K562 (cell line): ENCODE data around the gene CDCP2. TPM values are rescaled to one million over a fixed set of nuclear protein-coding genes. Genes with fewer than 3 reads are reported as not detected.

ENCODE experiments used
- ATAC-seq: fragments of 200-7000 bp; cut with Tn5 transposase; 3 replicates; pipeline ENCODE4 v1.9.1; 2020; ENCODE audit warnings: moderate library complexity
- BruUV-seq: library from RNA; stranded (reverse); fragments of 400-500 nt; replicated peaks from 2 replicates; lab custom pipeline; 2021; lab: Mats Ljungman, UMichigan
- CTCF ChIA-PET: fragments of 300-600 bp; formaldehyde crosslinking; extraction: SDS; loops from one replicate; lab custom pipeline; 2021; ENCODE audit warnings: low intra/inter-chr PET ratio; lab: Yijun Ruan, JAX
- POLR2A ChIA-PET: fragments of 300-600, 350-650 bp; sonication (Branson Sonifier 250); formaldehyde crosslinking; extraction: SDS; loops from one replicate; lab custom pipeline; 2021; ENCODE audit warnings: antibody characterized with exemption, inconsistent platforms; lab: Yijun Ruan, JAX
- DNase-seq, 4 experiments: peaks; one replicate each; pipeline versions ENCODE4 v3.0.0 to v3.0.0-alpha.2; 2011 to 2018; ENCODE audit warnings: low spot score in 3 of 4, mixed read lengths in 3 of 4; ENCODE audit errors: extremely low read depth in 1 of 4
- FAIRE-seq: peaks from 2 replicates; lab custom pipeline; 2011; peaks lifted over from hg19 to GRCh38; lab: Jason Lieb, UNC
- H2AFZ ChIP-seq: 2 replicates; pipeline ENCODE4 v1.6.0; 2011; ENCODE audit warnings: low read depth, low read length, control low read depth, inconsistent platforms
- H3K27ac ChIP-seq: fragments of 200-600 bp; 3 replicates; pipeline ENCODE4 v1.8.0; 2011; ENCODE audit warnings: low read depth, mild to moderate bottlenecking, control low read depth, inconsistent platforms, low read length, moderate library complexity, mixed read lengths; ENCODE audit errors: extremely low read depth
- H3K27me3 ChIP-seq, 2 experiments: fragments of 300-600 bp in 1 of 2; 2 replicates in 1 of 2; 3 replicates in 1 of 2; pipeline versions ENCODE4 v1.6.0 to v1.8.0; 2011; ENCODE audit warnings: inconsistent platforms in 2 of 2, low read length in 2 of 2, mild to moderate bottlenecking in 1 of 2, mixed read lengths in 1 of 2, moderate library complexity in 1 of 2; ENCODE audit not compliant: control insufficient read depth in 2 of 2, insufficient read depth in 2 of 2
- H3K36me3 ChIP-seq: fragments of 300-600 bp; 3 replicates; pipeline ENCODE4 v1.8.0; 2011; ENCODE audit warnings: mild to moderate bottlenecking, low read length, inconsistent platforms; ENCODE audit not compliant: control insufficient read depth, insufficient read depth
- H3K4me1 ChIP-seq, 2 experiments: fragments of 200-600 bp in 1 of 2; replicated peaks in 1 of 2; 2 replicates in 1 of 2; 3 replicates in 1 of 2; pipeline versions ENCODE4 v1.5.1 to v1.8.0; 2011; ENCODE audit warnings: inconsistent platforms in 2 of 2, low read length in 2 of 2, mild to moderate bottlenecking in 1 of 2, mixed read lengths in 1 of 2, moderate library complexity in 1 of 2; ENCODE audit not compliant: control insufficient read depth in 2 of 2, insufficient read depth in 2 of 2
- H3K4me2 ChIP-seq: 2 replicates; pipeline ENCODE4 v1.6.1; 2011; ENCODE audit warnings: low read length, control low read depth, inconsistent platforms, mixed read lengths; ENCODE audit not compliant: insufficient read depth
- H3K4me3 ChIP-seq: fragments of 200-600 bp; sonication (generic), shearing (Covaris generic); 2 replicates; pipeline ENCODE4 v1.5.1; 2016; ENCODE audit warnings: control low read depth, inconsistent platforms
- H3K79me2 ChIP-seq: fragments of 200-600 bp; 3 replicates; pipeline ENCODE4 v1.8.0; 2011; ENCODE audit warnings: low read length, inconsistent platforms; ENCODE audit not compliant: control insufficient read depth, insufficient read depth
- H3K9ac ChIP-seq, 2 experiments: 2 replicates each; pipeline versions ENCODE4 v1.6.0 to v1.6.1; 2011; ENCODE audit warnings: low read depth in 2 of 2, low read length in 2 of 2, control low read depth in 1 of 2, inconsistent platforms in 1 of 2, mild to moderate bottlenecking in 1 of 2, mixed read lengths in 1 of 2; ENCODE audit not compliant: insufficient read depth in 1 of 2
- H3K9me1 ChIP-seq: one replicate; pipeline ENCODE4 v1.6.0; 2011; ENCODE audit warnings: inconsistent platforms, mild to moderate bottlenecking, low read length, moderate library complexity; ENCODE audit not compliant: control insufficient read depth, insufficient read depth
- H3K9me3 ChIP-seq: replicated peaks from 2 replicates; pipeline ENCODE4 v1.5.1; 2011; ENCODE audit warnings: low read depth, low read length, inconsistent platforms; ENCODE audit not compliant: control insufficient read depth, insufficient read depth
- H4K20me1 ChIP-seq: replicated peaks from 2 replicates; pipeline ENCODE4 v1.6.1; 2011; ENCODE audit warnings: low read length, inconsistent platforms, mixed read lengths; ENCODE audit not compliant: control insufficient read depth, insufficient read depth
- FOXK1 ChIP-seq: sonication (generic); formaldehyde crosslinking; IDR thresholded peaks from 2 replicates; pipeline ENCODE4 v1.8.0; 2022; ENCODE audit warnings: missing genetic modification reagents, mild to moderate bottlenecking, borderline replicate concordance
- GATAD2A ChIP-seq: fragments of 450-650 bp; IDR thresholded peaks from 2 replicates; pipeline ENCODE4 v1.6.1; 2017
- HMG20B ChIP-seq: fragments of 250-450 bp; sonication (Bioruptor Pico); IDR thresholded peaks from 2 replicates; pipeline ENCODE4 v1.5.0; 2021; ENCODE audit warnings: mild to moderate bottlenecking
- MLX ChIP-seq, 2 experiments: fragments of 450-650 bp in 1 of 2; sonication (generic) in 1 of 2; formaldehyde crosslinking; conservative IDR thresholded peaks; 2 replicates each; pipeline versions ENCODE4 v1.4.0 to v1.8.1; 2020 to 2022; ENCODE audit warnings: mild to moderate bottlenecking in 1 of 2, missing genetic modification reagents in 1 of 2
- NFE2L1 ChIP-seq: fragments of 450-650 bp; IDR thresholded peaks from 2 replicates; pipeline ENCODE4 v1.6.1; 2016; ENCODE audit warnings: missing genetic modification characterization, low read depth, mild to moderate bottlenecking, missing compliant biosample characterization, moderate library complexity, borderline replicate concordance
- PML ChIP-seq: IDR thresholded peaks from 2 replicates; pipeline ENCODE4 v1.6.1; 2012; ENCODE audit warnings: low read length, inconsistent platforms
- RBM15 ChIP-seq: fragments of 200-400 bp; formaldehyde crosslinking; IDR thresholded peaks from 2 replicates; pipeline ENCODE4 v1.6.1; 2018; ENCODE audit warnings: mild to moderate bottlenecking, low read length, moderate library complexity; ENCODE audit not compliant: insufficient read depth
- TAF1 ChIP-seq: IDR thresholded peaks from 2 replicates; pipeline ENCODE4 v1.6.1; 2011; ENCODE audit warnings: mild to moderate bottlenecking, low read length, moderate library complexity; ENCODE audit not compliant: insufficient read depth, control insufficient read depth, severe bottlenecking; ENCODE audit errors: extremely low read depth
- U2AF1 ChIP-seq: fragments of 200-400 bp; formaldehyde crosslinking; optimal IDR thresholded peaks from 2 replicates; pipeline ENCODE3; 2017; ENCODE audit warnings: mild to moderate bottlenecking, low read depth, low read length, moderate library complexity
- ZNF184 ChIP-seq: sonication (generic); formaldehyde crosslinking; IDR thresholded peaks from 2 replicates; pipeline ENCODE4 v1.5.0; 2020; ENCODE audit warnings: missing genetic modification reagents
- ZNF197 ChIP-seq: fragments of 200-800 bp; sonication (Bioruptor generic); IDR thresholded peaks from 2 replicates; pipeline ENCODE4 v1.6.1; 2016; ENCODE audit warnings: low read depth, missing genetic modification characterization, missing compliant biosample characterization
- WGBS: fragments of 100-300 bp; shearing (Covaris generic); methylation state at CpG from one replicate; pipeline ENCODE4 v1.1.6; 2016; ENCODE audit warnings: low coverage, mixed read lengths; ENCODE audit not compliant: insufficient coverage; ENCODE audit errors: missing lambda C conversion rate; 5-methylcytosine and 5-hydroxymethylcytosine counted together
- in situ Hi-C: fragments of 300-500 bp; cut with MboI; formaldehyde crosslinking; loops from 4 replicates; pipeline ENCODE4 v1.15.0; 2018; ENCODE audit warnings: inconsistent platforms, mixed read lengths
- intact Hi-C: fragments of 100-400 bp; cut with micrococcal nuclease; formaldehyde crosslinking; loops from 2 replicates; pipeline ENCODE4 v1.14.2; 2022
- polyA plus RNA-seq, 8 experiments: library from polyadenylated mRNA; depleted of rRNA in 4 of 8; stranded (reverse) in 5 of 8; unstranded in 3 of 8; fragments of >200 nt; fragmentation: Nextera tagmentation in 2 of 8; fragmentation: Illumina TruSeq in 1 of 8; extraction: Ambion mirVana in 2 of 8; extraction: Trizol in 1 of 8; gene quantifications; 2 replicates each; pipeline versions ENCODE4 v1.2.1 to v1.2.3, GENCODE V29; 2011 to 2014; ENCODE audit warnings: inconsistent platforms in 1 of 8, missing spikeins in 1 of 8
- total RNA-seq, 7 experiments: library from RNA; depleted of rRNA in 6 of 7; stranded (reverse); fragments of >200 nt in 6 of 7; fragmentation: Illumina TruSeq in 2 of 7; extraction: Trizol in 2 of 7; gene quantifications; 2 replicates each; pipeline versions ENCODE4 v1.2.1 to v1.2.3, GENCODE V29; 2011 to 2021; ENCODE audit warnings: low replicate concordance in 1 of 7

CDCP2 gene
- total and polyA plus RNA-seq, 9 of the 15 experiments (the other 6 are each of a cell fraction or from before 2014, with no cell fraction given): not detected

GRCh38 chr1:54144366-54144765 lies 8.4 kb downstream of the CDCP2 start:
- H3K9ac ChIP-seq: no peak overlapping the region
- WGBS: 35% methylated on average over 11 of the region's 11 CpGs
- peaks cover 0 to 18% of the 10 kb centered on the region in 2 experiments; a peak in 2 of 5 replicates for H3K27me3 ChIP-seq
- H3K79me2 ChIP-seq: no peaks in the 10 kb centered on the region
- DNase-seq: no peak
- H3K9me1 ChIP-seq: no peaks in the 10 kb centered on the region
- H3K4me3 ChIP-seq: no peak overlapping the region
- no peak overlapping the region for H2AFZ ChIP-seq
- no peak overlapping the region for H3K4me2 ChIP-seq
- no peak for FAIRE-seq
- no peaks in the 10 kb centered on the region for H3K9me3 ChIP-seq
- in situ Hi-C loops: no loop called here
- no peak overlapping the region for H3K27ac ChIP-seq
- peaks cover 0 to 4% of the 10 kb centered on the region in 2 experiments; a peak in 1 of 5 replicates for H3K4me1 ChIP-seq
- 0 out of 2 replicates have a peak, but pooled peaks cover 4% of the 10 kb centered on the region for H4K20me1 ChIP-seq
- no TSS peak for BruUV-seq
- POLR2A ChIA-PET: interaction anchor here (0.7 to 1.1 kb wide), 2 partner anchors 46 to 96 kb away, joined by 3 to 4 read pairs; no protein-coding TSS in a partner anchor
- TF ChIP-seq TAF1 (no peak), NFE2L1 (tag) (no peak), HMG20B (CRISPR knock-in tag) (no peak), ZNF197 (CRISPR knock-in tag) (no peak), RBM15 (no peak), FOXK1 (CRISPR knock-in tag) (no peak), ZNF184 (no peak), MLX (CRISPR knock-in tag; conservative IDR thresholded peaks at IDR 0.05) (no peak), U2AF1 (no peak), PML (no peak), GATAD2A (no peak)
- H3K36me3 ChIP-seq: no peaks in the 10 kb centered on the region
- no peak for ATAC-seq
- intact Hi-C loops: no loop called here
- CTCF ChIA-PET: no interaction called here
